Measurements from ENCODE around the gene JKAMP.

Gene JKAMP

GRCh38 chr14:59538936-59539335 is 54.6 kb downstream of the JKAMP start:
- H3K4me1 Mint-ChIP-seq: peaks cover 4% of the 10 kb centered on the region
- ATAC-seq (ENCODE audit: low read depth) (no peak), DNase-seq (ENCODE audit: low spot score in 2 of 2) (no peak)
- no peaks in the 10 kb centered on the region for H3K36me3 Mint-ChIP-seq
- no peak overlapping the region for H3K4me3 Mint-ChIP-seq
- no peak overlapping the region for H3K27ac Mint-ChIP-seq
- H3K9me3 Mint-ChIP-seq: no peaks in the 10 kb centered on the region
- H3K27me3 Mint-ChIP-seq: peaks cover 7% of the 10 kb centered on the region

GRCh38 chr14:59540852-59541251 is 56.5 kb downstream of the JKAMP start:
- H3K27me3 Mint-ChIP-seq: peaks cover 8% of the 10 kb centered on the region
- no peak overlapping the region for H3K27ac Mint-ChIP-seq
- ATAC-seq (ENCODE audit: low read depth) (no peak), DNase-seq (ENCODE audit: low spot score in 2 of 2) (no peak)
- no peaks in the 10 kb centered on the region for H3K36me3 Mint-ChIP-seq
- H3K4me3 Mint-ChIP-seq: no peak overlapping the region
- H3K4me1 Mint-ChIP-seq: peaks cover 4% of the 10 kb centered on the region
- no peaks in the 10 kb centered on the region for H3K9me3 Mint-ChIP-seq

GRCh38 chr14:59541731-59542130 is 57.4 kb downstream of the JKAMP start:
- Mint-ChIP-seq H3K27me3 (peaks cover 2% of the 10 kb centered on the region), H3K4me1 (peaks cover 4% of the 10 kb centered on the region)
- no peak for ATAC-seq (ENCODE audit: low read depth)

GRCh38 chr14:59543873-59544272 is 59.6 kb downstream of the JKAMP start:
- DNase-seq (ENCODE audit: low spot score in 2 of 2): no peak
- Mint-ChIP-seq H3K27me3 (peaks cover 7% of the 10 kb centered on the region), H3K4me3 (no peak overlapping the region), H3K9me3 (no peaks in the 10 kb centered on the region), H3K4me1 (peaks cover under 1% of the 10 kb centered on the region), H3K36me3 (no peaks in the 10 kb centered on the region), H3K27ac (no peak overlapping the region)
- ATAC-seq (ENCODE audit: low read depth): no peak

More at GRCh38 chr14:59541731-59542130, 57.4 kb downstream of the JKAMP start:
- Mint-ChIP-seq H3K9me3 (no peaks in the 10 kb centered on the region), H3K36me3 (no peaks in the 10 kb centered on the region), H3K27ac (no peak overlapping the region), H3K4me3 (no peak overlapping the region)
- DNase-seq (ENCODE audit: low spot score in 2 of 2): no peak

- ATAC-seq (ENCODE audit: low read depth): no peak
- DNase-seq (ENCODE audit: low spot score in 2 of 2): no peak
- Mint-ChIP-seq H3K27me3 (peaks cover 10% of the 10 kb centered on the region), H3K4me1 (no peaks in the 10 kb centered on the region), H3K4me3 (no peak overlapping the region), H3K27ac (no peak overlapping the region), H3K36me3 (no peaks in the 10 kb centered on the region), H3K9me3 (no peaks in the 10 kb centered on the region)
Measured at GRCh38 chr14:59547310-59547709, 63.0 kb downstream of the JKAMP start.
